Hypothalamus (tissue), 51 donors: Measurements from ENCODE around the gene DGKB.
"Not testable (repeated sequence)": the region's sequence is repeated elsewhere in the genome, so short reads cannot be mapped to it uniquely, and the experiment has no call there.

Experiments
- DNase-seq, 51 donors: peaks; one replicate each; lab custom pipeline; 2025; lab: John Stamatoyannopoulos, UW

The DGKB gene

DNA sequence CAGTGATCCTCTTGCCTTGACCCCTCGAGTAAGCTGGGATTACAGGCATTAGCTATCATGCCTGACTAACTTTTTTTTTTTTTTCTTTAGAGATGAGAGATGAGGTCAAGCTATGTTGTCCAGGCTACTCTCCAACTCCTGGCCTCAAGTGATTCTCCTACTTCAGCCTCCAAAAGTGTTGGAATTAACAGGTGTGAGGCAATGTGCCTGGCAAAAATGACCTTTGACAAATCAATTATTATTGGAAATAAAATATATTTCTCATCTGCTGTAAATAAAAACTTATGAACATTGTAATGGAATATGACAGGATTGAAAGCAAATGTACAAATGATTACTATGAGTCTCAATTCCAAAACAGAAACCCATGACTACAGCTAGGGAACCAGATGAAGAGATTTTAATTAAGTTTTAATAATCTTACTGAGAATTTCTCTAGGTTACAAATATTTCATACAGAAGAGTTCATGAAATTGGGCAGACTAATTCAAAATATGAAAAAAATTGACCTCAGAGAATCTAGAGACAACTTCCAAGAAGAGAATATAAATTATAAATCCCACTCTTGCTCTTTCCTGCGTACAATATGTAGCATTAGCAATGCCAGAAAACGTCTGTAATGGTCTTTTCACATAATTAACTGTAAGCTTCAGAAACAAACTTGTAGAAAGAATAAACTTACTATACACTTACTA lies 414.7 kb downstream of the DGKB start:
- no peak for DNase-seq

DNA sequence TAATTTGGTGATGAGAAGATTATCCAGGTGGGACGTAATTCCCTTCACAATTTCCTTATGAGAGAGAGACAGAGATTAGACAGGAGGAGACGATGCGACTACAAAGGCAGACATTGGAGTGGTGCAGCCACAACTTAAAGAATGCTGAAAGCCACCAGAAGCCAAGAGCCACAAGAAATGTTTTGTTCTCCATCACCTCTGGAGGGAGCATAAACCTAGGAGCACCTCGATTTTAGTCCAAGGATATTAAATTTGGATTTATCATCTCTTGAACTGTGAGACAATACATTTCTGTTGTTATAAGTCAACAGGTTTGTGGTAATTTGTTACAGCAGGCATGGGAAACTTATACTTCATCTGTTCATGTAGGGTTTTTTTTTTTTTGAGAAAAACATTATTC lies 418.9 kb downstream of the DGKB start:
- DNase-seq = no peak

DNA sequence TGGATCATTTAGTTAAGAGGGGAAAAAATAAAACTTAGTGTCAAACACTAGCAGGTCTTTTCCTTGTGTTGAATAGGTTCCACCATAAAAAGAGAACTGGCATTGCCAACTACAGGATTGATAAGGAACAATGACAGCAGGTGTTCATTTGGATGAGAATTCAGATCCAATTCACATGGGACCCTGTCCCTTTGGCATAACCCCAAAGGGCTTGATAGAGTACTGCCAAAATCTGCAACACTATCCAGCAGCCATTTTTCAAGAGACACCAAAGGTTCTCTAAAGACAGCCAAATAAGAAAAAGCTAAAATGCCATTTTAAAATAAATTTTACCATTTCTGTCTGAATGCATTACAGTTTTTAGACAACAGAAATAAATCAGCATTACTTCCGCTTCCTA lies 422.3 kb downstream of the DGKB start:
- no peak for DNase-seq

DNA sequence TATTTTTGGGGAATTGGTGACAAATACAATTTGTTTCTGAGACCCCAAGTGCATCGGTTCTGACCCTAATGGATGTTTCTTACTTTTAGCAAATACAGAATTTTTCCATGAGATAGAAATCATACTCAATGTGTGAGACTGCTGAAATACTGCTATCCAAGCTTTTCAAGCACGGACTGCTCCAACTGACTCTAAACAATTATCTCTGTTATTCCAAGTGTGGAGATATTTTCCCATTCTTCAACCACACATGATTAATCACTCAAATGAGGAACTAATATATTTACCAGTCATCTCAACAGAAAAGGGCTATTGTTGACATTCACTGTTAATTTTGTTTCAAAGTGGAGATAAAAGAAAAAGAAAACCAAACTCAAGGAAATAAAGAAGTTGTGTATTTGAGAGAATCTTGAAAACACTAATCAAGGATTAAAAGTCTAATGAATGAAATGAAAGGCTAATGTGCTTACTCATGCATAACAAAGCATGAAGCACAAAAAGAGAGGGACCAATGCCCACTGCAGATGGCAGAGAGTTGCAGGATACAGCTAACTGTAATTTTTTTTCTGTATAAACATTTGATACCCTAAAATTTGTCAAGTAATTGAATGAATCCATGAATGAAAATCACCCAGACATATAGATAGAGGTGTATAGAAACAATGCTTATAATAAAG lies 423.6 kb downstream of the DGKB start:
- no peak for DNase-seq

- not testable (repeated sequence) for DNase-seq
These were observed 440.8 kb downstream of the DGKB start for GRCh38 chr7:14461716-14462115.

DNA sequence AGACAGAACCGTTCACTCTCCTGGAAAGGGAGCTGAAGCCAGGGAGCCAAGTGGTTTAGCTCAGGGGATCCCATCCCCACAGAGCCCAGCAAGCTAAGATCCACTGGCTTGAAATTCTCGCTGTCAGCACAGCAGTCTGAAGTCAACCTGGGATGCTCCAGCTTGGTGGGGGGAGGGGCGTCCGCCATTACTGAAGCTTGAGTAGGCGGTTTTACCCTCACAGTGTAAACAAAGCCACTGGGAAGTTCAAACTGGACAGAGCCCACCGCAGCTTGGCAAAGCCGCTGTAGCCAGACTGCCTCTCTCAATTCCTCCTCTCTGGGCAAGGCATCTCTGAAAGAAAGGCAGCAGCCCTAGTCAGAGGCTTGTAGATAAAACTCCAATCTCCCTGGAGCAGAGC lies 443.7 kb downstream of the DGKB start:
- not testable (repeated sequence) for DNase-seq

DNA sequence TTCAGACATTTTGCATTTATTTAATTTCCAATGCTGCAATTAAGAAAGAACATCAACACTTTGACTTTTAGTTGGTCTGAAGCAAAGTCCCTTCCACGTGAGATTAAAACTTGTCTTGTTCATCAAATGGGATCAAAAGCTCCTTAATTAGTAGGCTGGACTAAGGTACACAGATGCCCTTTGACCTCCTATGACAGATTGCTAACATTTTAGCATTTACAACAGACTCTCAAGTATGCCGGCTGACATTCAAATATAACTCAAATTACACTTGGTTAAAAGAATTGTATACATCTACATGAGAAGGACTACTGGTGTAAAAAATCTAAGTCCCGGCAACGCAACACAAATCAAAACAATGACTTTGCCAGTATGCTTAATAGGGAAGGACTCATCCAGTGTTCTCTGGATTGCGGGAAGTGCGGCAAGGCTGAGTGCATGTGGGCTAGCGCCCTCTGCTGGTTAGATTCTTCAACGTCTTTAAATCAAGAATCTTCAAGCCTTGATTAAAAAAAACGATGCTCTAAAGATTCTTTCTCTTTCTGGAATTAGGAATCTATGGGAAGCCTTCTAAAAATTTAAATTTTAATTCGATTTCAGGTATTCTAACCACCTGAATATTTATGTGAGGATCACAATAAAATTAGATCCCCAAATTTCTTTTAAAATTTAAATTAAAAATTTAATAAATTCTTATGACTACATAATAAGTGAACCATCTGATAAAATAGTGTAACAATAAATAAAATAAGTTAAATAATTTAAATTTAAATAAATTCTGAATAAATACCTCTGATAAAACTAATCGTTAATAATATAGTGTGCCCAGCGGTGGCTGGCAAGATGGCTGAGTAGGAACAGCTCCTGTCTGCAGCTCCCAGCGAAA lies 444.7 kb downstream of the DGKB start:
- DNase-seq = peak in 41 of 51 donors; percentile 0 to 81 (median 30)

- DNase-seq = no peak
These were observed 453.3 kb downstream of the DGKB start for GRCh38 chr7:14449291-14449690.

- no peak for DNase-seq
These were observed 455.7 kb downstream of the DGKB start for GRCh38 chr7:14446829-14447228.

DNA sequence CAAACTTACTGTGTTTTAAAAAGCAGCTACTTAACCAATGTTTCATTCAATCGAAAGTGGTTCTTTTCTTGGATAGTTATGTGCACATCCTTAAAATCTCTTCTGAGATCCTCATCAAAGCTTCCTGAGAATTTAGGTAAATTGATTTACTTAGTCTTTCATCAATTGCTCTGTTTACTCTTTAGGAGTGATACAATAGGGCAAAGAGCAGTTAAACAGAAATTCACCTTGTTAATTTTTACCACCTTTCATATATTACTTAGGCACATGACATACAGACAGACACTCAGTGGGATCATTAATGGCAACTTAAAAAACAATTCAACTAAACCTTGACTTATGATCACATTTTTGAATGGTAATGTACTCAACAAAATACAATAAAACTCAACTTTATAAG lies 456.3 kb downstream of the DGKB start:
- no peak for DNase-seq

- DNase-seq = no peak
These were observed 464.2 kb downstream of the DGKB start for GRCh38 chr7:14438366-14438765.

- DNase-seq = no peak
These were observed 465.7 kb downstream of the DGKB start for GRCh38 chr7:14436878-14437277.

DNA sequence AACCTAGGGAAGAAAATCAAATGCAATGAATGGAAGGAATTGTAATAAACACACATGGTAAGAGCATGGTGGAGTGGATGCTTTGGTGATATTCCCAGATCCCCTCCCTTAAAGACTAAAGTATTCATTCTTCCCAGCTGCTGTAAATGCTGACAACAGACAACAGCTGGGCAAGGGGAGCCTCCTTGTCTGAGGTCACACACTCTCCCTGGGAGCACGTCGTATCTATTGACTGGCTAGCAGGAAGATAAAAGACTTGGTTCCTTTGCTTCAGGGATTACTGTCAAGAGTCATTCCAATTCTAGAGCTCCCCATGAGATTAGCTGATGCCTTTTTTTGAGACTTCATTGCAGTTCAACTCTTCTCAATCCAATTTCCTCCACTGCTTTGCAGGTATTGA lies 469.6 kb downstream of the DGKB start:
- DNase-seq = no peak

- DNase-seq = no peak
These were observed 471.6 kb downstream of the DGKB start for GRCh38 chr7:14430926-14431325.

GRCh38 chr7:14425559-14425958 lies 477.0 kb downstream of the DGKB start:
- DNase-seq = no peak

- DNase-seq = no peak
These were observed 477.9 kb downstream of the DGKB start for GRCh38 chr7:14424675-14425074.

GRCh38 chr7:14420768-14421167 lies 481.8 kb downstream of the DGKB start:
- no peak for DNase-seq

GRCh38 chr7:14419531-14419930 lies 483.0 kb downstream of the DGKB start:
- no peak for DNase-seq

- no peak for DNase-seq
These were observed 483.9 kb downstream of the DGKB start for GRCh38 chr7:14418633-14419032.

DNA sequence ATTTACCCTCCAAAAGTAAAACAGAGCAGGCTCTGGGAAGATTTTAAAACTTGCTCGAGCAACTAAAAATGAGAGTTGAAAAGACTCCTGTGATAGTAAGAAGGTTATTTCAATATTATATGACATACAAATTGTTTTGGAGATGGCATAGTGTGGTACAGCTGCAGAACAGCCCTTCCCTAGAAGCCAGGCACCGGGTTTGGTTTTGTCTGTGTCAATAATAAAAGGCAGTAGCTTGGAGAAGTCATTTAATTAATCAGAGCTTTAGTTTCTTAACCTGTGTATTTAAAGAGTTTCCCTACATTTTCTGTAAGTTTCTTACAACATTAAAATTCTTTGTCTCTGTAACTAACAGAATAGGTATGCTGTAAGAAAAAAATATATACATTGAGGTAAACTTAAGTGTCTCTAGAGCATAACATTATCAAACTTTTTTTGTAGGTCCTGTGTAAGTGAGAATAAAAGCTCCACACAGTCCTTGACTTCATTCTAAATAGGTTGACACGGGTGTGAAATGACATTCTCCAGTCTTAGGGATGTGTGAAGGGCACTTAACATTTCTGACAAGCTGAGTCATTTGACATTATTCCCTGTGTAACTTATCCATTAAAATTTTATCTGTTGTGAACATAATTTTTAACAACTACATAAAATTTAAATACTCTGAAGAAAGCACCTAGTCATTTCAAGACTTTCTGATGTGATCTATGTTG lies 488.1 kb downstream of the DGKB start:
- DNase-seq = no peak
